Measurements from ENCODE around the gene TJP2. TPM values are rescaled to one million over a fixed set of nuclear protein-coding genes. Genes with fewer than 3 reads are reported as not detected.

TJP2 gene
- 106 and 177 TPM in 2 replicates for total RNA-seq

DNA sequence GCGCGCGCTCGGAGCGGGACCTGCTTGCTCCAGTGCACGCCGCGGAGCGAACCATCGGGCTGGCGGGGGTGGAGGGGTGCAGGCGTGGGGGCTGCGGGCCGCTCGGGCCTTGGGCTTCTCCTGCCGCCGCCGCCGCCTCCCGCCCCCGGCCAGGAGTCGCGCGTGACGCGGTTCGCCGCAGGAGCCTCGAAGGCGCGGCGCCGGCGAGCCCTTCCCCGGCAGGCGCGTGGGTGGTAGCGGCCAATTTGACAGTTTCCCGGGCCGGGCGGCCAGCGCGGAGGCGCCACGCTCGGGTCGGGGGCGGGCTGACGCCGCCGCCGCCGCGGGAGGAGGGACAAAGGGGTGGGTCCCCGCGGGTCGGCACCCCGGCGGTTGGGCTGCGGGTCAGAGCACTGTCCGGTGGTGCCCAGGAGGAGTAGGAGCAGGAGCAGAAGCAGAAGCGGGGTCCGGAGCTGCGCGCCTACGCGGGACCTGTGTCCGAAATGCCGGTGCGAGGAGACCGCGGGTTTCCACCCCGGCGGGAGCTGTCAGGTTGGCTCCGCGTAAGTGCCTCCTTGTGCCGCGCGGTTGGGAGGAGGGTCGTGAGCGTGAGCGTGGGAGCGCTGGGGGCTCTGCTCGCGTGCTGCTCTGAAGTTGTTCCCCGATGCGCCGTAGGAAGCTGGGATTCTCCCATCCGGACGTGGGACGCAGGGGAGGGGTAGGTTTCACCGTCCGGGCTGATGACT is at the start of gene TJP2:
Gene TJP2, plus strand, starts transcription at position 387 of the 725 bp plus-strand sequence. Its CDS starts 96 bp downstream, at position 483.
- peak; percentile 80 for DNase-seq

DNA sequence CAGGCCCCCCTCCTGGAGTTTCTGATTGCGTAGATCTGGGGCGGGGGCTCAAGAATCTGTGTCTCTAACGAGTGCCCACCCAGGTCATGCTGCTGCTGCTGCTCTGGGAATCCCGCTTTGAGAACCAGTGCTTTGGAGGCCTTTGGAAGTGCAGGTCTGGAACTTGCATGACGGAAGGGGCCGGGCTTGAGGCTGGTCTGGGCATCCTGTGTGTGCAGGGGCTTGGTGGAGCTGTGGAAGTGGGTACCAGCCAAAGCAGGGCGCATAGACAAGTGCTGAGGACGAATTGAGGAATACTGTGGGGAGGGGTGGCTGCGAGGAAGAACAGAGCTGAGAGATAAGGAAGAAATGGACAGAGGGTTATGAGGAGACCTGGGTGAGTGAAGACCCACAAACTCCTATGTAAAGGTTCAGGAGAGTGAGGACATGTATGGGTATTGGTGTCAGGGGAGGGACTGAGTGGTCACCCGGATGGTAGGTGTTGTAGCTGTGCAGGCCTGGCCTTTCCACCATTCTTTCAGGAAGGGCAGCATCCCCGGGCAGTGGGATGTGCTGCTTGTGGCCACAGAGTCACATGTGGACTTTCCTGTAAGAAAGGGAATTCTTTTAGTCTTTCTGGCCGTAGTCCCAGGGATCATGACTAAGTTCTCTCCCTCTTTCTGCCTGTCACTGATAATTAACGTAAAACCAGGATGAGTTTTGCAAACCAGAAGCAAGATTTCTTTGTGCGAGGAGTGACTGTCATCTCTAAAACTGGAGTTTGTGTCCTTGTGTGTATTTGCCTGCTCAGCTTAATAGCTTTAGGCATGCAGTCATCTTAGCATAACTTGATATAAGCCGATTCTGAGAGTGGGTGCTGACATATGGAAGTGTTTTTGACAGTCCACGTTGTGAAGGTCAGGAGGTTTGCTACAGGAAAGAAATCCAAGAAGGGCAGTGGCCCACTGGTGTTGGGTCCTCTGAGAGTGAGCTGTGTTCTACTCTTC is 43.3 kb upstream of the TJP2 start:
- DNase-seq = peak; percentile 53

DNA sequence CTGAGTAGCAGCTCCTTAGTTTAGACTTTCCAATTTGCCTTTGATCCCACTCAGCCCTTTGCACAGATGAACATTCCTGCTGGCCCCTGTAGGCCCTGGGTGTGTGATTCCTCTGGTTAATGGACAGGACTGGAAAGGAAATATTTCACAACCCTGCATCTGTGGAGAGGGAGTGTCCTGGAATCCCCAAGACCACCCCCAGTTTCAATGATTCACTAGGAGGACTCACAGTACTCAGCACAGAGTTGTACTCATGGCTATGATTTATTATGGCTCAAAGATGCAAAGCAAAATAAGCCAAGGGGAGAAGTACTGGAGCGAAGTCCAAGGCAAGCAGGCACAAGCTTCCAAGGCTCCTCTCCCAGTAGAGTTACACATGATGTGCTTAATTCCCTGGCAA is 42.4 kb upstream of the TJP2 start:
- DNase-seq = peak; percentile 40

DNA sequence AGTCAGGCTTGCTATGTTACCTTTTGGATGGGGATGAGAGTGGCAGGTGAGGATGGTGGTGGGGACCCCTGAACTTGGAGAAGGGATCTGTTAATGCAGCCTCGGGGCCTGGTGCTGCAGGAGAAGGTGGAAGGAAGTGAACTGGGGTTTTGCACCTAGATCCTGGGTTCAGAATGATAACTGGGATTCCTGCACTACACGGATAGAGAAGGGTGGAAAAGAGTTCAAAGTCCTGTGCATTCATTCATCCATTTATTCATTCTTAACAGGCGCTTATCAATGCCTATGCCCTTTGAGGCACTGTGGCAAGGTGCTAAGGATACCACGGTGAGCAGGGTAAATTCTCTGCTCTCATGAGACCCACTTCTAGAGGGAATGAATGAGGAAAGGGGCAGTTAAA is 41.7 kb upstream of the TJP2 start:
- DNase-seq = no peak

DNA sequence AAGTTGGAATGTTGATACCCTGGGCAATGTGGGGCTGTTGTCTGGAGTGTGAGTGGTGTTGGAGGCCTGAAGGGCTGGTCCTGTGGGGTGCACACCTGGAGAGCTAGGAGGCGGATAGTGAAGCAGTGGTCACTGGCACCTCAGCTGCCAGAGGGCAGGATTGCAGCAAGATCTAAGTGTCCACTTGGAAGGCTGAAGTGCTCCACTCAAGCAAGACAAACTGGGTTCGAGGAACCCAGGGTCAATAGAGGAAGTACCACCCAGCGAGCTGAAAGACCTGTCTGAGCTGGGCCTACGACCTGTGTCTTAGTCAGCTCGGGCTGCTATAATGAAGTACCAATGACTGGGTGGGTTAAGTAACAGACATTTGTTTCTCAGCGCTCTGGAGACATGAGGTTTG is 39.7 kb upstream of the TJP2 start:
- DNase-seq = no peak

DNA sequence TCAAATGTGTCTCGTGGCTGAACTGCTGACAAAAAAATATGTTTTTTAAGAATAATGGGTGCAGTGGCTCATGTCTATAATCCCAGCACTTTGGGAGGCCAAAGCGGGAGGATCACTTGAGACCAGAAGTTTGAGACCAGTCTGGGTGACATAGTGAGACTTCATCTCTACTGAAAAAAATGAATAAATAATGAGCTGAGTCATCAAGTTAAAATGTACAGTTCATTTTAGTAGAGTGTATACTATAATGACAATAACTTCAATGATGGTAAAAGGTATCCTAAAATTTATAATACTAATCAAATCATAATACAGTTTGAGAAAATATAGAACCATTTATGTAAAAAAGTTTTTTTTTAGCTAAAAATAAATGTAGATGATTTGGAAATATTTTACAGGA is 37.9 kb upstream of the TJP2 start:
- DNase-seq = peak; percentile 0

DNA sequence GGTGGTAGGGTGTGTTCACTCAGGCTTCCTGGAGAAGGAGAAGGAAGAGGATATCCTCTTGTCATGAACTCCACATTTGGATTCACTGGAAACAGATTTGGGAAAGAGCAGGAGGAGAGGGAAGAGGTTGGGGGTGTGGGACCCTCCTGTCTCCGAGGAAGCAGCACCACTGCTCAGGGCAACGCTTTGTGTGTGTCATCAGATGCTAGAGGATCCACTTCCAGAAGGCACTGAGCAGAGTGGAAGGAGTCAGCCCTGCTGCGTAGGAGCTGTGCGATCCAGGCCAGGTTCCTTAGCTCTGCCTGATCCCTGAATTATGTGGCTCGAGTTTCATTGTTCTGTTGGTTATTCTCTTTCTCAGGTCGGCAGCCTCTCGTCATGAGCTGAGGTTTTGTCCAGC is 37.3 kb upstream of the TJP2 start:
- DNase-seq = peak; percentile 61

DNA sequence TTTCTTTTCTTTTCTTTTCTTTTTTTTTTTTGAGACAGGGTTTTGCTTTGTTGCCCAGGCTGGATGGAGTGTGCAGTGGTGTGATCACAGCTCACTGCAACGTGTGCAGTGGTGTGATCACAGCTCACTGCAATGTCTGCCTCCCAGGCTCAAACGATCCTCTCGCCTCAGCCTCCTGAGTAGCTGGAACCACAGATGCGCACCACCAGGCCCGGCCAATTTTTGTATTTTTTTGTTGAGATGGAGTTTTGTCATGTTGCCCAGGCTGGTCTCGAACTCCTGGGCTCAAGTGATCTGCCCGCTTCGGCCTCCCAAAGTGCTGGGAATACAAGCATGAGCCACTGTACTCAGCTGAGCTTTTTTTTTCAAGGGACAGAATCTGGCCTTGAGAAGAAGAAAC is 36.8 kb upstream of the TJP2 start:
- DNase-seq = no peak

DNA sequence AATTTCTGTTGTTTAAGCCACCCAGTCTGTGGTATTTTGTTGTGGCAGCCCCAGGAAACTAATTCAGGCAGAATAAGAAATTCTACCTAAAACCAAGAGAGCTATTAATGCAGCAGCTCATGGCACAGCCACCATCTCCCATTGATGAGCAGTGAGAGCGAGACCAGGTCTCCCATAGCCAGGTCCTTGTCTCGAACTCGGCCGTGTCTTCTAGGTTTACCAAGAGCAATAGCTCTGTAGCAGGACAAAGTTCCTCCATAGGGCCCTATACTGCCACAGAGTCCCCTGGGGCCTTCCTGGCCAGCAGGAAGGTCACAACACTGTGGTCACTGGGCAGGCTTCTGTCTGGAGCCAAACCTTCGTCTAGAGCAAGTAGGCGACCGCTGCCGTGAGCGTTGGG is 34.5 kb upstream of the TJP2 start:
- DNase-seq = peak; percentile 0

DNA sequence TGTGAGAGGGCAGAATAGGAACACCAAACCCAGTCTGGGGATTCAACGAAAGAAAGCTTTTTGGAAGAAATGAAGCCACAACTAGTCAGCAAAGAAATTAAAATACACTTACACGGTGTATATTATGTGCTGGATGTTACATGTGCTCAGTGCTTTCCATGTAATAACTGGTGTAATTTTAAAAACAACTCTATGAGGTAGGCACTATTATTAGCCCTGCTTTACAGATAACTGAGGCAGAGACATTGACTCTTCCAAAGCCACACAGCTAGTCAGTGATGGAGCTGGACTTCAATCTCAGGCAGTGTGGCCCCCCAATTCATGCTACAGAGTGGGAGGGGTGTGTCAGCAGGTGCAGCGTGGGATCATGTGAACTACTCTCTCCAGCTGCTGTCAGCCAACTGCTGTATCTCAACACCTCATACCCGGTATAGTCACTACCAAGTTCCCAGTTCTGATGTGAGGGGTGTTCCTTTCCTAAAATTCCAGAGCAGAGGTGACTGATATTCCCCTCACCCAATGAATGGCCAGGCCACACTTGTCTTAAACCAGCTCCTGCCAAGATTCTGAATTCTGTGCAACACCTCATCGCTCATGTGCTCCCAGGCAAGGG is 33.8 kb upstream of the TJP2 start:
- DNase-seq = peak; percentile 0

DNA sequence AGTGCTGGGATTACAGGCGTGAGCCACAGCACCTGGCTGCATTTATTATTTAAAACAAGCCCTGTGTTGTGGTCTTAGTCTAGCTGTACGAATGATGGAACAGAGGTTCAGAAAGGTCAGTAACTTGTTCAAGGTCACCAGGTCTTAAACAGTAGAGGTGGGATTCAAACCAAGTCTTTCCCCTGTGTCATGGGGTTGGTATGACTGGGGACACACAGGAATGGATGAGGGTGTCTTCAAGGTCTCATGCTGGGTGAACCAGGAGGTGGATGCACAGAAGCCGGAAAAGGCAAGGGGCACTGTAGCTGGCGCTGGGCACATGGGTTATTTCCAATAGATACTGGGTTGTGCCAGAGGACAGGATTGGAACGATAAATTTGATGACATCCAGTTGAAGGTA is 32.2 kb upstream of the TJP2 start:
- DNase-seq = peak; percentile 7

DNA sequence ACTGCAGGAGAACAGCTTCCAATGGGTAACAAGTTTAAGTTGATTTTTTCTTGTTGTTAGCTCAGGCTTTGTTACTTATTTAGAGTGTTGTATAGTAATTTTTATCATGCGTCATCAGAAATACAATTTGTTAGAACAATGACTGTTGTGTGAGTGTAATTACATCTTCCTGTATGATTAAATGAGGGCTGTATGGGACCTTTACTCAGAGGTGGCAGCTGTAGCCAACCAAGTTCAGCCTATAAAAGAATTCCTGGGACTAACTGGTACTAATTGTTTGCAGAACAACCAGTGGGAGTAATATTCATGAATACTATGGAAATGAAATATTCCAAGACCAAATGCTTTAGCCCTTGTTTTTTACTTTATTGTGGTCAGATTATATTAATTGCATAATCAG is 30.8 kb upstream of the TJP2 start:
- peak; percentile 88 for DNase-seq

DNA sequence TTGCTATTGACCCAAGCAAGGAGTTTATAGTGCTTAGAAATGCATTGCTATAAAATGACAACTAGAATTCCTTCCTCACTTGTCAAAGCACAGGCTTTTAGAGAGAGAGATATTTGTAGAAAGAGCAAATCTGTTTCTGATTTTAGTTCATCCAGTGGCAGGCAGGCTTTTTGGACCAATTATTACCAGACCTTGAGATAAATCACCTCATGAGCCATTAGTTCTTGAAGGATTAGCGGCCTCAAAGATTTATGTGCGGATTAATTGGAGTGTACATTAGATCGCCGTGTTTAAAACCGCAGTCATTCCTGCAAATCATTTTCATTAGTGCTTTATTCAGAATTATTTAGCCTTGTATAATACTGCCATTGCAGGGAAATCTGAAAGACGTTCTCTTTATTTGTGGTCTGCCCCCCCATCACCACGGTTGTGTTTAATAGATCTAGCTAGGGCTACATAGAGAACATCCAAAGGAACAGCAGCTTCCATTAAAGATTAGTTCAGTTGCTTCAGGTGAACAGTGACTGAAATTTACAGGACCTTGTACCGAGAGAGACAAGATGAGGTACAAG is 28.8 kb upstream of the TJP2 start:
- DNase-seq = no peak

DNA sequence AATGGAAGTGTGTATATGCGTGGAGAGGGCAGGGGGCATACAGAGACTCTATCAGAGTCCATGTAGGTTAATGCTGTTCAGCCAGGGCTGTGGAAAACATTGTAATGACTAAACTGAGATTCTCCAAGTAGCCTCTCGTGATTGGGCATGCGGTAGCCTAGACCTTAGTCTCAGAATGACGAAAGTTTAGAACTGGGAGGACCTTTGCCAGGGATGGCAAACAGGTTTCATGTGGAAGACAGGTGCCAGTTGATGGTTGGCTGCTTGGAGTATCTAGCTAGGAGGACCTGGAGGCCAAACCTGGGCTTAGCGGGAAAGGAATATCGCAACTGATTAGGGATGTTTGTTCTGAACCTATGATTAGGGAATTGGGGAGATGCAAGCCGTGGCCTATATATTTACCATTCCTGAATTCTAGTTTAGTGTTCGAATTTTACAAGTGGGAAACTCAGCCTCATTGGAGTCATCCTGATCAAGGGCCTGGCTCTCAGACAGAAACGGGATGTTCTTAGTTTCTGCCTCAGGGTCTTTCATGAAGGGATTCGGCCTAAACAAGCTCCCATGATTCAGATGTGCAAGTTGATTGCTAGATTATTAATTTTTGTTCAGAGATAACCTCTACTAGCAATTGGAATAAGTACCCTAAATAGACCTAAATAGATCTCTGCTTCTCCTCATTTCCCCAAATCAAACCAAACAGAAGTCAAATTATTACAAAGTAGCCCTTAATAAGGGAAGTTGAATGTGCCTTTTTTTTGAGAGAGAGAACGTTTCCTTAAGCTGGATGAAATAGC is 26.8 kb upstream of the TJP2 start:
- DNase-seq = no peak

DNA sequence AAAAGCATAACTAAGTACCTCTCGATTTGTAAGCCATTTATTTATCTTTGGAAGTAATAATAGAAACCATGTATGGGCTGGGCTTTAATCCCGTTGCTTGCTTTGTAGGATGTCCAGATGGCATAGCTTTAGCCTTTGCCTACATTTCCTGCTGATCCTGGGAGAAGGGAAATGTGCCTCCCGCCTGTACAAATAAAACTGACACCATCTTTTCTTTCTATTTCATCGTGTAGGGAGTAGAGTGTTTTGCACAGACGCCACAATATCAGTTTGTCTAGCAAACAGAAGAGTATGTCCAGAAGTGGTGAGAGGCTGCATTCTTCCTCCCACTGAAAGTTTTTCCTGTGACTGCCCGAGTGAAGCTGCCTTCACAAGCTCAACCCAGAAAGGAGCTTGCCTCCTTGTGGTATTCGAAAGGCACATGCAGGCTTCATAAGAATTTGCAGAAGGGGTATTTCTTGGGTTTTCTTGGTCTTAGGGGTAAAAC is 24.7 kb upstream of the TJP2 start:
- peak; percentile 84 for DNase-seq

DNA sequence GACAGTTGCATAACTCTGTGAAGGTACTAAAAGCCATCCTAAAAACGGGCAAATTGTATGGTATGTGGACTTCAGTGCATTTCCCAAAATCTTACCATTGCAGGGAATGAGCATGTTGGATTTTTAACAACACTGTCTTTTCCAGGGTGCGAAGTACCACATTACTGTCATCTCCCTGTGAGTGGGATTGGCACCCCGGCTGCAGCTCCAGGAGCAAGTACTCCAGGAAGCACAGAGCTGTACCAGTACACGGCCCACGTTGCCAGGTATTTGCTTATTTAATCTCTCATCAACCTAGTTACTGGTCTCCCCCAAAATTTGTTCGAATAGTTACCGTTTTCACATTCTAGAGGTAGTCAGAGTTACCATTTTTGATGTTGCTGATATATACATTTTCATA is 22.6 kb upstream of the TJP2 start:
- no peak for DNase-seq

DNA sequence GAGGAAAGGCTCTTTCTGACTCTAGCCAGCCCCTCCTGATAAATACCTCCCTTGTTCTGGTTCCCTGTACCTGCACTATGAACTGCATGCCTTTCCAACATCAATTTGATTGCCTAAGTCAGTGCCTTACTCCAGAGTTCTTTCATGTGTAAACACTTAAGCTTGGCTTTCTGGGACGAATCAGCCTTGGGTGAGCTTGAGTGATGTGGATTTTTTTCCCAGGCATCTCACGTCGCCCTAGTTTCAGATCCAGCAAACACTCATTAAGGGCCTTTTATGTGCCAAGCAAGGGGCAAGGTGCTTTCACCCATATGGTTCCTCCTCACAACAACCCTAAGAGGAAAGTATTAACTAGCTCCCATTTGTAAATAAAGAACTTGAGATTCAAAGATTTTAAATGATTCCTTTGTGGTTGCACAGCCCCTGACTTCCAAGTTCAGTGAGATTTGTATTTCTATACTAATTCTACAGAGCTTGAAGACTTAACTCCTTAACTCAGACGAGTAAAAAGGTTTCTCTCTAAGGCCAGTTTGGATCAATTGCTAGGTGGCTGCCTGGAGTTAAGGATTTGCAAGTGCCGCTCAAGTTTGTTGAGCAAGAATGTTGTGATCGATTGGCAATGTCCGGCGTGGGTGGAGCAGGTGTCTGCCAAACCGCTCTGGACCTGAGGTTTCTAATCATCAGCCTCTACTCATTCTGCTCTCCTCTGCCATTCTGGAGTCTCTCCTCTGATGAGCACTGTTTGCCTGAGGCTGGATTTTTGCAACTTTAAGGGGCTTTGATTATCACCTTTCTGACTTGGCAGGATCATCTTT is 20.2 kb upstream of the TJP2 start:
- no peak for DNase-seq

DNA sequence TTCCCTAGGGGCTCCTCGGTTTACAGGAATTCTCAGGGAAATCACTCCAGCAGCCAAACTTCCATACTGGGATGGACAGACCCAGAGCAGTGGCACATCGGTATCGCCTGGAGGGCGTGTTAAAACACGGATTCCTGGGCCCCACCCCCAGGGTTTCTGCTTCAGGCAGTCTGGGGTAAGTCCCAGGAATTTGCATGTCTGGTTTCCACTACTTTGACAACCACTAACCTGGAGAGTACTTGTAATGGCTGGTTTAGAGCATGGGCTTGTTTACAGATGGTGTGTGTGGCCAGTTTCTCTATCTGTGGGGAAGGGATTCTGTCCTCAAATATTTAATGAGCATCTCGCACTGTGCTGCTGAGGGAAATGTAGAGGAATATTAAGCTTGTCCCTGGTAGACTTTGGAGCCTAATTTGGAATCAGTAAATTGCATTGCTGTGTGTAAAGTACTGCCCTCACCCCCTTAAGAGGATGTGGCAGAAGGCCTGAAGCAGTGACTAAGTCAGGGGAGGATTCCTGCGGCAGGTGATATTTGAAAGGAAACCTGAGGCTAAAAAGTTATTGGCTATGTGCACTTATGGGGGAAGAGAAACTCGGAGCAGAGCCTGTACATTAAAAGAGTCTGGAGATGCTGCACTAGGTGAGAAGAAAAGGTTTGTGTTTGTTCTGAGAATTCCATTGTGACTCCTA is 18.6 kb upstream of the TJP2 start:
- DNase-seq = no peak

DNA sequence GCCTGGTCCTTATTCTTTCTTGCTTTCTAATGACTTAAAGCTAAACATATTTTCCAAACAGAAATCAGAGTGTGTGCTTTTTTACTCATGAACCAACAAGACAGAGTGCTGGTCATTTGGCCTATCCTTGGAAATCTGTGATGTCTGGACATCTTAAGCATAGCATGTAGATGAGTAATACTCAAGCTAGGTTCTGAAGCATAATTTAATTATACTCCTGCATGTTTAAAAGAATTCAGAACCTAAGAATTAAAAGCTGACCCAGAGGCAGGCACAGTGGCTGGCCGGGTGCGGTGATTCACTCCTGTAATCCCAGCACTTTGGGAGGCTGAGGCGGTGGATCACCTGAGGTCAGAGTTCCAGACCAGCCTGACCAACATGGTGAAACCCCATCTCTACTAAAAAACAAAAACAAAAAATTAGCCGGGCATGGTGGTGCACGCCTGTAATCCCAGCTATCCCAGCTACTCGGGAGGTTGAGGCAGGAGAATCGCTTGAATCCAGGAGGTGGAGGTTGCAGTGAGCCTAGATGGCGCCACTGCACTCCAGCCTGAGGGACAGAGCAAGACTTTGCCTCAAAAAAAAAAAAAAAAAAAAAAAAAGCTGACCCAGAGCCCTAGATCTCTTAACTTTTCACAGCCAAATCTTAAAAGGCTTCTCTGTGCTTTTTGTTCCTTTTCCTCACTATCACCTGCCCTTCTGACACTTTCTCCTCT is 16.2 kb upstream of the TJP2 start:
- no peak for DNase-seq

DNA sequence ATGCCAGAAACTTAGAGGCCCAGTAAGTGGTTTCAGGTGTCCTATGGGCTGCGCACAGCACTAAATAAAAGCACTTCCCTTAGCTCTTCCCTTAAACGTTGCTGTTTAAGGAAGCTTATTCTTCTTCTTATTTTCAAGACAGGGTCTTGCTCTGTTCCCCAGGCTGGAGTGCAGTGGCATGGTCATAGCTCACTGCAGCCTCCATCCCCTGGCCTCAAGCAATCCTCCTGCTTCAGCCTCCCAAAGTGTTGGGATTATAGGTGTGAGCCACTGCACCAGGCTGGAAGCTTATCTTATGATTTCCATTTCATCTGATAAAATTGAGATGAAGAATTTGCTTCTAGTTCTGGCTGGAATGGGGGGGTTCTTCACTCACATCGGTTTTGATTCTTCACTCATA is 15.6 kb upstream of the TJP2 start:
- no peak for DNase-seq

Data from dermis blood vessel endothelial cell (primary cell).